ENCODE results near the gene PPTC7. TPM values are rescaled to one million over a fixed set of nuclear protein-coding genes. Genes with fewer than 3 reads are reported as not detected.

The PPTC7 gene
- total RNA-seq, 1 experiment from 2014 or later: 18.3 TPM

- H4K20me1 ChIP-seq (ENCODE audit: insufficient read depth): no peaks in the 10 kb centered on the region
- intact Hi-C loops (cut with micrococcal nuclease; ENCODE audit: unreplicated experiment): no loop called here
Measured at GRCh38 chr12:110516995-110517394, 66.1 kb downstream of the PPTC7 start.

GRCh38 chr12:110514363-110514762, 68.8 kb downstream of the PPTC7 start:
- Histone ChIP-seq H3K9me3 (ENCODE audit: insufficient read depth, low read depth) (no peaks in the 10 kb centered on the region), H3K4me2 (no peak overlapping the region), H3K4me3 (no peak overlapping the region), H3K4me1 (replicated peaks; ENCODE audit: insufficient read depth) (no peaks in the 10 kb centered on the region), H3F3A (ENCODE audit: insufficient read depth, low read depth) (no peaks in the 10 kb centered on the region), H4K20me1 (ENCODE audit: insufficient read depth) (no peaks in the 10 kb centered on the region), H3K27ac (no peak overlapping the region), H2AFZ (no peak overlapping the region), H3K79me2 (ENCODE audit: low read depth) (no peaks in the 10 kb centered on the region), H3K27me3 (ENCODE audit: insufficient read depth, low read depth) (no peaks in the 10 kb centered on the region), H3K36me3 (ENCODE audit: low read depth) (no peaks in the 10 kb centered on the region), H3K9me2 (ENCODE audit: insufficient read depth) (no peaks in the 10 kb centered on the region)
- POLR2A ChIA-PET (ENCODE audit: unreplicated experiment): interaction anchor here (0.6 kb wide), 1 partner anchor 15 kb away, joined by 3 read pairs; no protein-coding TSS in a partner anchor
- BruUV-seq (replicated peaks): no TSS peak
- TF ChIP-seq, protein P1, sequence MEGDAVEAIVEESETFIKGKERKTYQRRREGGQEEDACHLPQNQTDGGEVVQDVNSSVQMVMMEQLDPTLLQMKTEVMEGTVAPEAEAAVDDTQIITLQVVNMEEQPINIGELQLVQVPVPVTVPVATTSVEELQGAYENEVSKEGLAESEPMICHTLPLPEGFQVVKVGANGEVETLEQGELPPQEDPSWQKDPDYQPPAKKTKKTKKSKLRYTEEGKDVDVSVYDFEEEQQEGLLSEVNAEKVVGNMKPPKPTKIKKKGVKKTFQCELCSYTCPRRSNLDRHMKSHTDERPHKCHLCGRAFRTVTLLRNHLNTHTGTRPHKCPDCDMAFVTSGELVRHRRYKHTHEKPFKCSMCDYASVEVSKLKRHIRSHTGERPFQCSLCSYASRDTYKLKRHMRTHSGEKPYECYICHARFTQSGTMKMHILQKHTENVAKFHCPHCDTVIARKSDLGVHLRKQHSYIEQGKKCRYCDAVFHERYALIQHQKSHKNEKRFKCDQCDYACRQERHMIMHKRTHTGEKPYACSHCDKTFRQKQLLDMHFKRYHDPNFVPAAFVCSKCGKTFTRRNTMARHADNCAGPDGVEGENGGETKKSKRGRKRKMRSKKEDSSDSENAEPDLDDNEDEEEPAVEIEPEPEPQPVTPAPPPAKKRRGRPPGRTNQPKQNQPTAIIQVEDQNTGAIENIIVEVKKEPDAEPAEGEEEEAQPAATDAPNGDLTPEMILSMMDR (conservative IDR thresholded peaks at IDR 0.05): no peak
- TF ChIP-seq EZH2 (IDR thresholded peaks at IDR 0.05; ENCODE audit: low read depth): no peak
- intact Hi-C loops (cut with micrococcal nuclease; ENCODE audit: unreplicated experiment): loop anchor here (5.0 kb wide), 2 partner anchors 62 to 313 kb away; partner anchors contain the start of gene ARPC3
- CTCF ChIA-PET: interaction anchor here (0.5 to 1.9 kb wide), 2 partner anchors 87 to 97 kb away, joined by 5 to 18 read pairs; no protein-coding TSS in a partner anchor
- no peak for DNase-seq

More at GRCh38 chr12:110516995-110517394, 66.1 kb downstream of the PPTC7 start:
- H3K9me3 ChIP-seq (ENCODE audit: insufficient read depth, low read depth): no peaks in the 10 kb centered on the region
- H3K79me2 ChIP-seq (ENCODE audit: low read depth): no peaks in the 10 kb centered on the region
- H3K4me3 ChIP-seq: no peak overlapping the region
- ChIA-PET POLR2A (ENCODE audit: unreplicated experiment) (no interaction called here), CTCF (no interaction called here)
- no peaks in the 10 kb centered on the region for H3K4me1 ChIP-seq (replicated peaks; ENCODE audit: insufficient read depth)
- H2AFZ ChIP-seq: no peak overlapping the region
- no peak for TF ChIP-seq EZH2 (IDR thresholded peaks at IDR 0.05; ENCODE audit: low read depth)
- TF ChIP-seq, protein P1 (conservative IDR thresholded peaks at IDR 0.05): no peak
- H3F3A ChIP-seq (ENCODE audit: insufficient read depth, low read depth): no peaks in the 10 kb centered on the region
- H3K36me3 ChIP-seq (ENCODE audit: low read depth): no peaks in the 10 kb centered on the region
- no peaks in the 10 kb centered on the region for H3K27me3 ChIP-seq (ENCODE audit: insufficient read depth, low read depth)
- DNase-seq: no peak
- BruUV-seq (replicated peaks): no TSS peak
- no peaks in the 10 kb centered on the region for H3K9me2 ChIP-seq (ENCODE audit: insufficient read depth)
- H3K27ac ChIP-seq: no peak overlapping the region
- no peak overlapping the region for H3K4me2 ChIP-seq

DNA sequence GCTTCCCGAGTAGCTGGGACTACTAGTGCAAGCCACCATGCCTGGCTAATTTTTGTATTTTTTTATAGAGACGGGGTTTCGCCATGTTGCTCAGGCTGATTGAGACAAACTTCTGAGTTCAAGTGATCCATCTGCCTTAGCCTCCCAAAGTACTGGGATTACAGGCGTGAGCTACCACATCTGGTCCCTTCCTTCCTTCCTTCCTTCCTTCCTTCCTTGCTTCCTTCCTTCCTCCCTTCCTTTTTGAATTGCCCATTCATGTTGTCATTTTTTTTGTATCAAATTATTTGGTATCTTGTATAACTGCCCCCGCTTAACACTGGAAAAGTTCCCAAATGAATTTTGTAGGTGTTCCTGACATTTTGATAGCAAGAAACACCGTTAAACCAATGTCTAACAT, 69.3 kb downstream of the PPTC7 start:
- H4K20me1 ChIP-seq (ENCODE audit: insufficient read depth): no peaks in the 10 kb centered on the region
- no peaks in the 10 kb centered on the region for H3K27me3 ChIP-seq (ENCODE audit: insufficient read depth, low read depth)
- H3F3A ChIP-seq (ENCODE audit: insufficient read depth, low read depth): no peaks in the 10 kb centered on the region
- H3K9me3 ChIP-seq (ENCODE audit: insufficient read depth, low read depth): no peaks in the 10 kb centered on the region
- H3K9me2 ChIP-seq (ENCODE audit: insufficient read depth): no peaks in the 10 kb centered on the region
- BruUV-seq (replicated peaks): no TSS peak
- no peaks in the 10 kb centered on the region for H3K4me1 ChIP-seq (replicated peaks; ENCODE audit: insufficient read depth)
- CTCF ChIA-PET: interaction anchor here (0.5 to 1.9 kb wide), 3 partner anchors 62 to 98 kb away, joined by 3 to 18 read pairs (median 5); no protein-coding TSS in a partner anchor
- H3K79me2 ChIP-seq (ENCODE audit: low read depth): no peaks in the 10 kb centered on the region
- intact Hi-C loops (cut with micrococcal nuclease; ENCODE audit: unreplicated experiment): loop anchor here (5.0 kb wide), 2 partner anchors 62 to 313 kb away; partner anchors contain the start of gene ARPC3
- TF ChIP-seq, protein P1 (conservative IDR thresholded peaks at IDR 0.05): no peak
- no peak for TF ChIP-seq EZH2 (IDR thresholded peaks at IDR 0.05; ENCODE audit: low read depth)
- POLR2A ChIA-PET (ENCODE audit: unreplicated experiment): interaction anchor here (0.6 kb wide), 1 partner anchor 16 kb away, joined by 3 read pairs; no protein-coding TSS in a partner anchor
- no peak overlapping the region for H2AFZ ChIP-seq
- no peak overlapping the region for H3K4me2 ChIP-seq
- H3K36me3 ChIP-seq (ENCODE audit: low read depth): no peaks in the 10 kb centered on the region
- no peak for DNase-seq
- no peak overlapping the region for H3K4me3 ChIP-seq
- H3K27ac ChIP-seq: no peak overlapping the region
